ENCODE results near the gene SHISA2.
"Not testable (repeated sequence)": the region's sequence is repeated elsewhere in the genome, so short reads cannot be mapped to it uniquely, and the experiment has no call there.

SHISA2 gene

DNA sequence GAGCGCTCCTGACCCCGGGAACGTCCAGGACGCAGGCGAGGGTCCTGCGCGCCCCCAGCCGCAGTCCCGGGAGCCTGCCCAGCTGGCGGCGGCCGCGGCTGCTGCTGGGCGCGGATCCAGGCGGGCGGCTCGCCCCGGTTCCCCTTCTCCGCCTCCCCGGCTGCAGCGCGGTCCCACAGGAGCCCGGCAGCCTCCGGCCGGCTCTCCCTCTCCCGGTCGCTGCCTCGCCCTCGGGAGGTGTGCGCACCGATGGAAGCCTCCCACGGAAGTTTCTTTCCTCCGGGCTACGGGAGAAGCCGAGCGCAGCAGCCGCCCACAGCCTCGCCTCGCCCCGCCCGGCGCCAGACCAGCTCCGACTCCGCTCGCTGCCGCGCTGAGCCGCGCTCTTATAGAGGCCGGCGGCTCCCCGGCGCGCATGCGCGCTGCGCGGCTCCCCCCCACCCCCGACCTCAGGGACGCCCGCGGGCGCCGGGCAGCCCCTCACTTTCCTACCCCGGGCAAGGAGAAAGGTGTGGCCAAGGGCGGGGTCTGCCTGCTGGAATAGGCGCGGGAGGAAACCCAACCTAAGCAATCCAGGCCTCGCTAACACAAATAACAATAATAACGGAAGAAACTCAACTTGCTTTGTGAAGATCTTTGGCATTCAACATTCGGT lies at the start of gene SHISA2:
Gene SHISA2, minus strand, starts transcription at position 360 of the 655 bp plus-strand sequence. CDS start 1,041 bp downstream, outside the sequence.
- peak in 1 of 2 donors; percentile 12 for DNase-seq (ENCODE audit: low read depth in 2 of 2, low spot score in 1 of 2)

DNA sequence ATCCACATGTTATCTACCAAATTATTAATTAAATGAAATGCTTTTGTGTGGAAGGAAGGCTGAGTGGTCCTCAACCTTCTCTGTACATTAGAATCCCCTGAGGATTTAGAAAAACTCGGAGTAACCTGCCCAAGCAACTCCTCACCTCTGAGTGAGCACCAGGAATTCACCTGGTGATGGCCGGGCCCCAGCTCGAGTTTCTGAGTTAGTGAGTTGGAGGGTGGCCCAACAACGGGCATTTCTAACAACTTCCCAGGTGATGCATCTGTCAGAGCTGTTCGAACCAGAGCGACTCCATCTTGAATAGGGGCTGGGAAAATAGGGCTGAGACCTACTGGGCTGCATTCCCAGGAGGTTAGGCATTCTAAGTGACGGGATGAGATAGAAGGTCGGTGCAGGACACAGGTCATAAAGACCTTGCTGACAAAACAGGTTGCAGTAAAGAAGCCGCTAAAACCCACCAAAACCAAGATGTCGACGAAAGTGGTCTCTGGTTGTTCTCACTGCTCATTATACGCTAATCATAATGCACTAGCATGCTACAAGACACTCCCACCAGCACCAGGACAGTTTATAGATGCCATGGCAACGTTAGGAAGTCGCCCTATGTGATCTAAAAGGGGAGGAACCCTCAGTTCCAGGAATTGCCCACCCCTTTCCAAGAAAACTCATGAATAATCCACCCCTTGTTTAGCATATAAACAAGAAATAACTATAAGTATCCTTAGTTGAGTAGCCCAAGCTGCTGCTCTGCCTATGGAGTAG lies 44.2 kb upstream of the SHISA2 start:
- DNase-seq (ENCODE audit: low read depth in 2 of 2, low spot score in 1 of 2), result no peak

DNA sequence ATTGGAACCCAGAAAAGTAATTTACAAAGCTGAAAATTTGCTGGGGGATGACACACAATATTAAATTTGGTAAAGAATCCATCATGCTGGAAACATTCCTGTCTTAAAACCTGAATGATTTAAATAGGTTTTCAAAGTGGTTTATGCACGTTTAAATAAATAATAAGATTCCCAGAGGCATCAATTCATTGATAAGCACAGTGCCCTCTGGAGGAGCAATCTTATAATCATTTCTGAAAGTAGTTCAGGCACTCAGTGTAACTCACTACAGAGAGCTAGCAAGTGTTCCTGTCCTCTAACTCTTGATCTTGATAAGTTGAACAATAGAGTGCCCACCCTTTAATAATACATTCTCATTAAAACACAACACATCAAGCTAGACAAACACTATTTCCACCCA lies 43.5 kb upstream of the SHISA2 start:
- no peak for DNase-seq (ENCODE audit: low read depth in 2 of 2, low spot score in 1 of 2)

DNA sequence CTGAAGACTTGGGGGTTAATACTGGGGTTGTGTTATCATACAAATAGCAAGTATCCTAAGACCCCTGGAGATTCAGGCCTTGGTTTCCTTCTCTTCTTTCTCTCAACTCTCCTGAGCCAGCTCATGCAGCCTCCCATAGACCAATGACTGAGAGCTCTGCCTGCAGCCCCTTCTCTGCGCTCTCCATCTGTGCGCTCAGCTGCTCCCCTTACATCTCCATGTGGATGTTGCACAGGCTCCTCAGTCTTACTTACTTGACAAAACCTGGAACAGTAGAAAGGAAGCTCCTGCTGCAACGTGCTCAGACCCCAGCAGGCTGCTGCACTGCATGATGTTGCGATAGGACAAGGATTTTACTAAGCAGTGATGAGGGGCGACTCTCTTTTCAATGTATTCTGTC lies 25.0 kb upstream of the SHISA2 start:
- DNase-seq (ENCODE audit: low read depth in 2 of 2, low spot score in 1 of 2), result not testable (repeated sequence)

DNA sequence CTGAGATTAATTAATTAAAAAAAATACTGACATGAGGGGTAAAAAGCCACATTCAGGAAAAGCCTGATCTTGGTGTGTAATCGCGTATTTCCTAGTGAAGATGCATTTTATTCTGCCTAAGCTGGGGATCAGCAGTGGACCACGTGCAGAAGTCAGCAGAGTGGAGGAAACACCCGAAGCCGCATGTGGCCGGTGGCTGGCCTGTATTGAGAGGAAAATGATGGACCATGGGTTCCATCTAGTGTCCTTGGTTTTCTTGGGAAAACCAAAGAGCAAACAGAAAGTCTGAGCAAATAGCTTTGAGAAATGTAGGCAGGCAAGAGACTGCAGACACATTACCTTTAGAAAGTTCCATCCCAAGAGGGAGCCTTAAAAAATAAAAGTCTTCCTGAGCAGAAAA lies 23.7 kb upstream of the SHISA2 start:
- DNase-seq (ENCODE audit: low read depth in 2 of 2, low spot score in 1 of 2), result no peak

DNA sequence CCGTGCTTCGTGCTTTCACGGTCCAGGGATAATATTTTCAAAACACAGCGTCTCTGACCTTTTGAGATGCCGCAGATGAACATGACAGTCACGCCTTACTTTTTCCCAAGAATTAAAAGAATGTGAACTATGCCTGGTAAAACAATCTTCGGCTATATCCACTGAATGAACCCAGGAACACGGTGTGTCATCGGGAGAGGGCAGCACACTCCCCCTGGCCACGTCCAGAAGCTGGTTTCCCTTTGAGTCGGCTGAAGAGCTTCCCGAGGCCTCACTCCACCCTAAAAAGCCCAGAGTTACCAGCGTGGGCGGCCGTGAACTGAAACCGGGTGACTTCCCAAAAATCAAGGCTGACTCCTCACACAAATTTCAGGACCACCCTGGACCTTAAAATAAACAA lies 22.9 kb upstream of the SHISA2 start:
- no peak for DNase-seq (ENCODE audit: low read depth in 2 of 2, low spot score in 1 of 2)

DNA sequence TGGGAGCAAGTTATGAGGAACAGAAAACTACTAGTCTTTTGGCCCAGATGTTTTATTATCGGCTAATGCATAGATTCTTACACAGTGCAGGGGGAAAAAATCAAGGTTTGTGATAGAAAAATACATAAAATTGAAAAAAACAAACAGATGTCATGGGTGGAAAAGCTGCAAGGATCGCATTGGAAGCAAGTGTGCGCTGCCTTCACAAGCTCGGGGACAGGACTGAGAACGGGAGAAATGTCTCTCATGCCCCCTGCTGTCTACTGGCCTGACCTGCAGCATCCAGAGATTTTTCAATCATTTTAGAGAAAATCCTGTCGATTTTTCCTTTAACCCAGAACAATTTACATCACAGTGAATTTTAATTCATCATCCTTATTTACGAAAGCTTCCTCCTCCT lies 20.5 kb upstream of the SHISA2 start:
- not testable (repeated sequence) for DNase-seq (ENCODE audit: low read depth in 2 of 2, low spot score in 1 of 2)

DNA sequence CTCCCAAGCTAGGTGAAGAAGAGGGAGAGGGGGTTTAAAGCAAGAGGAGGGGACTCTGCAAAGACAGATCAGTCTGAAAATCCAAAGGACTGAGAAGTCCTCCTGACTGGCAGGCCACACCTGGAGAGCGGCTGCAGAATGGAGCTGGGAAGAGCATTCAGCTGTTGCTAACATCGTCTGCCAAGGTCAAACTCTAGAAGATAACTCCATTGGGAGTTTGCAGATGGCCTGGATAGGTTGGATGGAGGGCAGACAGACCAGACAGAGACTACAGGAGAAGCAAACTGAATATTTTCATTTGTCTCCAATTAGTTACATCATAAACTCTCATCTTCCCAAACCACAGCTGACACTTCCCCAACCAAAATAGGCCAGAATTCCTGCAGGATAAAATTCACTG lies 19.9 kb upstream of the SHISA2 start:
- no peak for DNase-seq (ENCODE audit: low read depth in 2 of 2, low spot score in 1 of 2)

DNA sequence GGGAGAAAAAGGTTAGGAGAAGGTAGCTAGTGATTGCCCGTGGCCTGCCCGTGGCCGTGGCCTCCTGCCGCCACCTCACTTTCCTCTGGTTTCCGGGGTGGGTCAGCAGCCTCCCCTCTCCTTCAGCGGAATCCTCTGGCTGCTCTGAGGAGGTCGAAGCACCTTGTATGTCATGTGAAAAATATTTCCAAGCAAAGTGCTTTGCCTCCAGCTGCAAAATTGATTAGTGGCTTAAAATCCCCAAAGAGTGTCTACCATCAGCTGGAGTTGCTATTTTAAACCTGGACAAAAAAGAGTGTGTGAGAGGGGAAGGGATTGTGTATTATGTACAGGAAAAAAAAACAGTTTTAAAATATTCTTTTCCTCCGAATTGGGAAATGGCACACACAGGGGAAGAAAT lies 17.8 kb upstream of the SHISA2 start:
- DNase-seq (ENCODE audit: low read depth in 2 of 2, low spot score in 1 of 2), result not testable (repeated sequence)

DNA sequence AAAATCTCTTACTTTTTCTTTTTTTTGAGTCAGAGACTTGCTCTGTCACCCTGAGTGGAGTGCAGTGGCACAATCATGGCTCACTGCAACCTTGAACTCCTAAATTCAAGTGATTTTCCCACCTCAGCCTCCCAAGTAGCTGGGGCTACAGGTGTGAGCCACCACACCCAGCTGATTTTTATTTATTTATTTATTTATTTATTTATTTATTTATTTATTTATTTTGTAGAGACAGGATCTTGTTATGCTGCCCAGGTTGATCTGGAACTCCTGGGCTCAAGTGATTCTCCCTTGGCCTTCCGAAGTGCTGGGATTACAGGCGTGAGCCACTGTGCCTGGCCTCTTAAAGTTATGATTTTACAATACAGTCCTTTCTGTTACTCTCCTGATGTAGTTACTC lies 16.6 kb upstream of the SHISA2 start:
- DNase-seq (ENCODE audit: low read depth in 2 of 2, low spot score in 1 of 2), result not testable (repeated sequence)

DNA sequence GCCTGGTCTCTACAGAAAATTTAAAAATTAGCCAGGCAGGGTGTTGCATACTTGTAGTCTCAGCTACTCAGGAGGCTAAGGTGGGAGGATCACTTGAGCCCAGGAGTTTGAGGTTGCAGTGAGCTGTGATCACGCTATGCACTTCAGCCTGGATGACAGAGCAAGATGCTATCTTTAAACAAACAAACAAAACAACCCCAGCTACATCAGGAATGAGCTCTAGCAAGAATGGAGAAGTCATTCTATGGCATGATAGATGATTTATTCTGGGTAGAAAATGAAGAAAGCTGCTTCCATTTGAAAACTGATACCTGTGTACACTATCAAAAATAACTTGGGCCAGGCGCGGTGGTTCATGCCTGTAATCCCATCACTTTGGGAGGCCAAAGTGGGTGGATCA lies 15.8 kb upstream of the SHISA2 start:
- no peak for DNase-seq (ENCODE audit: low read depth in 2 of 2, low spot score in 1 of 2)

DNA sequence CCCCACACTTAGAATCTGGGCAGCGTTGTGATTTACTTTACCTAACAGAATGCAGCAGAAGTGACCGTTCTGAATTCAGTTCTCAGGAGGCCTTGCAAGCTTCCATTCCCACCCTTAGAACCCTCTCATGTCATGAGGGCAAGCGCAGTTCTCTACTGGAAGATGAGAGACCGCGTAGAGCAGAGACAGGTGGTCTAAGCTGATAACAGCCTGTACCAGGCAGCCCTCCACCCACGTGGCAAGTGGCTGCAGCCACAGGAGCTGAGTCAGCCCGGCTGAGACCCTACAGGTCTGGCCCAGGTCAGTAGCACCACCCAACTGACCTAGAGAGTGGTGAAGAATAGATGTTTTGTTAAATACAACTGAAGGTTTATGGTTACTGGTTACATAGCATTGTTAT lies 14.7 kb upstream of the SHISA2 start:
- not testable (repeated sequence) for DNase-seq (ENCODE audit: low read depth in 2 of 2, low spot score in 1 of 2)

DNA sequence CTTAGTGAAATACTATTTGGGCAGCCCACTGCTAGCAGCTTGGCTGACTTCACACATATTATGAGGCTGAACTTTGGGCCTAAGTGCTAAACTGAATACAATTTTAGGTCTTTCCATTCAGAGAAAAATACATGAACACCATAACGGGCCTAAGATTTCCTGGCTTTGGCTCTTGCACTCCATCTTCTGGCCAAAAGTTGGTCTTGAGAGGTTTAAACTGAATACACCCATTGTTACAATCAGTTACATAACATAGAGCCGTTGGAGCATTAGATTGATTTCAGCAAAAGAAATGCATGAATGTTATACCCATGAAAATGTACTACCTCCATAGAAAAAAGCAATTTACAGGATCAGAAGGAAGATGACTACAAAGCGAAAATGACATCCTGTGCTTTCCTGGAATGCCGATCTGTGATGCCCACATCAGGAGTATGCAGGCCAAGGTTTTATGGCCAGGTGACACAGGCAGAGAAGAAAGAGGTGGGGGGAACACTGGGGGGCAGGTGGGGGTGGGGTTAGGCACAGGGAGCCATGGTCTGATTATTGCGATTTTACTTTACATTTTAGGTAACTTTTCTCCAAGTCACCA lies 11.1 kb upstream of the SHISA2 start:
- no peak for DNase-seq (ENCODE audit: low read depth in 2 of 2, low spot score in 1 of 2)

DNA sequence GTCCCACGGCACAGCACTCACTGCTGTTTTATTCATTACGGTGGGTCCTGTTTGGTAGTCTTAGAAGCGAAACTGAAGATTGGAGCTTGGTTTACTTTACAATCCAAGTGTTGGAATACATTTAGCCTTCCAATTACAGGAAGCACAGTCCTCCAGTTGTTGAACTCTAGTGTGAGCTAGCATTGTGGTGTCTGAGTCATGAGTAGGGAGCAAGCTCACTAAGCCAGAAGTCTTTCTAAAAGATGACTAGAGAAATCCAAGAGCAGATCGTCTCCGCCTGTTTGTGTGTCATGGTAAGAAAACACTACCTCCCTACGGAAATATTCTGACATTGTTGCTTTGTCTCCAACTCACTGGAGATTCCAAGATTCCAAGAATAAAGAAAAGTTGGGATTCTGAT lies 10.1 kb upstream of the SHISA2 start:
- DNase-seq (ENCODE audit: low read depth in 2 of 2, low spot score in 1 of 2), result no peak

DNA sequence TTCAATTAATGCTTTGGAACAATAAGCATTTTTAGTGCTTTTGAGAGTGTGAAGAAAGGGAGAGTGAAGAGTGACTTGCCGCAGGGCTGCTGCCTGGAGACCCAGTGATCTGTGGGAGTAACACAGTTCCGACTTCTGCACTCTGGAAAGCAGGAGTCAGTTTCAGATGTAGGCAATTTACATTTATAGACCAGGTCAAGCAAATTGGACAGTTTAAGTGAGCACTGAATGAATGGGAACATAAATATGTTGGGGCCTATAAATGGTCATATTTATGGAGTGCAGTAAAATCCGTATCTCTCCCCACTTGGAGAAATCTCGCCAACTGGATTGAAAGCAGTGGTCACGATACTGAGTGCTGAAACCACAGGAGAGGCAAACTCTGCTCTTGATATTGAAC lies 9.4 kb upstream of the SHISA2 start:
- DNase-seq (ENCODE audit: low read depth in 2 of 2, low spot score in 1 of 2), result no peak

DNA sequence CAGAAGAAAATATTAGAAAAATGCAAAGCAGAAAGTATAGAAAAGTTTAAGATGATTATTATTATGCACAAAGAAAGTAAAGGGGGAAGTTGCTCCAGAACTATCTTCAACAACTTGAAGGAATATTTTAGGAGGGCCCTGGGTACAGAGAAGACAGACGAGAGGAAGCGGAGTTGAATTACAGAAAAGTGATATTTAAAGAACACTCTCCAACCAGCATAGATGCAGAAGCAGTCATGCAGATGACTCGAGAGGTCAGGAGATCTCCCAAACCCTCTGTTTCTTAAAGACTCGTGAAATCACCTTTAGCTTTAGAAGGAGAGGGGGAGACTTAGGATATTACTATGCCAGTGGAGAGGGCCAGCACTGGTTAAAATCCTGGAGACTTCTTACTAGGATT lies 8.5 kb upstream of the SHISA2 start:
- no peak for DNase-seq (ENCODE audit: low read depth in 2 of 2, low spot score in 1 of 2)

DNA sequence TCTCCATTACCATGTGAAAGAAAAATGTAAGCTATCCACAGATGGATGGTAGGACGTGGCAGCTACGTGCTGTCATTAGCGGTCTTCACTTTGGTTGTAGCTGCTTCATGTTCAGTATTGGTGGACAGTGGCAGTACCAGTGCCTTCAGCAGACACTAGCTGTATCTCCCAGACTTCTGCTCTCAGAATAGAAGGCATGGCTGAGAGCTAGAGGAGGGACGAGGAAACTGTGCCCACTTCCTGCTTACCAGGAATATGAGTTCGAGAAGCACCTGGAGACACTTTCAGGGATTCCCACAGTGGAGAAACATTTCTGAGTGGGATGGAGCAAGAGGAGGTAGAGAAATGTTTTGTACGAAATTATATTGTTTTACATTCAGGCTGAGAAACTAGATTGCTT lies 6.9 kb upstream of the SHISA2 start:
- DNase-seq (ENCODE audit: low read depth in 2 of 2, low spot score in 1 of 2), result no peak

DNA sequence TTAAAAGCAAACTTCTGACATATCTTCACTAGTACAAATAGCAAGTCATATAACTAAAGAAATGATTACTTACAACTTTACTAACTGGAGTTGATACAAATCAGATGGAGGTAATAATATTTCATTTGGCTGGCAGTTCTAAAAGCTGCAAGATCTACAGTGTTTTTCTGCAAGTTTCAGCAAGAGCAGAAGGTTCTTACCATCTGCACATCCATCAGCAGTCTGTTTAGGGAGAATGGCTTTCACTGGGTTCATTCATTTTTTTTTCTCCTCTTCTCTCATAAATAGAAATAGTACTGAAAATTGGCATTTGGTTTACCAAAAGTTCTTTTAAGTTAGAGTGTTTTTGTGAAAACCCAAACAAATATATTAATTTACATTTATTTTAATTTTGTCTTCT lies 3.1 kb upstream of the SHISA2 start:
- no peak for DNase-seq (ENCODE audit: low read depth in 2 of 2, low spot score in 1 of 2)

DNA sequence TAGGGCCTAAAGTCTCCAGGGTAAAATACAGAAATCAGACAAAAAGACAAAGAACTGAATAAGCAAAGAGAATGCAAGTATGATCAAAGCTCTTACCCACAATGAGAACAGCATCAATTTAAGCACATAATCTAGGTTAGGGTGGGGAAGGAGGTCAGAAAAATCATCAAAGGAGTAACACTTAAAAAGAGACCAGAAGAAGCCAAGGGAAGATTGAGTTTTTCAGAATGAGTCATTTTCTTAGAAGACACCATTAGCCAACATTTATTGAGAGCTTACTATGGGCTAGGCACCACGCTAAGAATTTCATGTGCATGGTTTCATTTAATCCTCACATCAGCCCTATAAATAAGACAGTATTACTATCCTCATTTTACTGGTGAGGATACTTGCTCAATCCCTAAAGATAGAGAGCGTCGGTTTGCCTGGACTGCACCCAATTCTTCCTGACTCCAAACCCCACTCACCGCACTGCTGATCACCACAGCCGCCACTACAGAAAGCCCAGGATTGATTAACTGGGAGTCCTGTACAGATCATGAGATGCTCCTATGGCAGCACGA lies 1.7 kb upstream of the SHISA2 start:
- no peak for DNase-seq (ENCODE audit: low read depth in 2 of 2, low spot score in 1 of 2)

DNA sequence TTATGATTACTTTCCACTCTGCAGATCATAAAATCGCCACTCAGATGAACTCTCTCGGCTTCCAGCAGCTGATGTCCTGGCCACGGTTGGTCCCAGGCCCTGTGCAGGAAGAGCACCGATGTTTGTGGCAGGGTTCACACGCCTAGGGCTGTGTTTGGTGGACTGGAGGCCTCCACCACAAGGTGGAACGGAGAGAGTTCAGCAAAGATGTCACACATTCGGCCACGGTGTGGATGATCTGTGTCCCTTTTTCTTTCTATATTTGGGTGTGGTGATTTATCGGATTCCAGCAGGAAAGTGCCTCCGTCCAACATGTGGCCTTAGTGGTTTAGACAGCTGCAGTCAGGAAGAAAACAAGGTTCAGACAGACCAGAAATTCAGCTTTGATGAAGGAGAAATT lies 521 bp upstream of the SHISA2 start:
- DNase-seq (ENCODE audit: low read depth in 2 of 2, low spot score in 1 of 2), result no peak

DNA sequence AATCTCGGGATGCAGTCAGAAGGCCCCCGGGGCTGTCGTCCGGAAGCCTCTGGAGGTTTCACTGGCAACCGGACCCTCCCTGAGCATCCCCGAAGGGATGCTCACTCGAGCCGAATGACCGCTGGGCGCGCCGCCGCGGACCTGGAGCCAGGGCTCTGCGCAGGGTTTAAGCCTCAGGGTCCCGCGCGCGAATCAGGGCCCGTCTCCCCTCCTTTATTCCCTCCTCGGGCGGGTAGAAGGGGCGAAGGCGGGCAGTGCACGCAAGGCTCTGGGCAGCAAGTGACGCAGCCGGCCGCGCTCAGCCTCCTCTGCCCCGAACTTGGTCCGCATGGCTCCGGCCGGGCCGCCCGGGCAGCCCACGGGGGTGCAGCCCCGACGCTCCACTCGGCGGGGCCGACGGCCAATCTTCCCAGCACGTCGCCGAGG lies 572 bp downstream of the SHISA2 start:
- DNase-seq (ENCODE audit: low read depth in 2 of 2, low spot score in 1 of 2), result no peak

DNA sequence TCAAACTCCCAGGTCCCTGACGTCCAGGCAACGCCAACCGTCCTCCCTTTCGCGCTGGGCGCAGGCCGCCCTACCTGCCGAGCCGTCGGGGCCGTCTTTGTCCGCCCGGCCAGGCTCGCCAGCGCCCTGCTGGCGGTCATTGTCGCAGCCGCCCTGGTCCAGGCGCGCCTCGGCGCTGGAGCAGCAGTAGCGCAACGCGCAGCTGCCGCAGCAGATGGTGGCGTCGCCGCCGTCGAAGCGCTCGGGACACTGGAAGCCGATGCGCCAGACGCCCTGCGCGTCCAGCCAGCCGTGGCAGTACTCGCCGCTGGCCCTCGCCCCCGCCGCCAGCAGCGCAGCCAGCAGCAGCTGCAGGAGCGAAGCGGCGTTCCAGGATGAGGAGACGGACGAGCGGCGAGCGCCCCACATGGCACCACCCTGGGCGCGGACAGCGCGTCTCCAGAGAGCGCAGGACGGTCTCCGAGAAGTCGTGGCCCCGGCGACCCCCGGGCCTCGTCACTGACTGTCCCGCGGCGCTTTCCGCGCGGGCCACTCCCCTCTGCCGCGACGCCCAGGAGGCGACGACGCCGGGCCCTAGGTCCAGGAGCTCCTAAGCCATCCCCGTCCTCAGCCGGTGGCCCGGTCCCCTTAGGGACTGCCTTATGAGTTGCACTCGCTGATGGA lies 1.1 kb downstream of the SHISA2 start:
- DNase-seq (ENCODE audit: low read depth in 2 of 2, low spot score in 1 of 2), result no peak

All from stimulated activated CD8-positive, alpha-beta memory T cell treated with anti-CD3 and anti-CD28 coated beads, Interleukin-4, amount 100 ng/mL, for 4 hours (primary cell).